WTC11 (cell line): ENCODE measurements around the gene HMX1. TPM values are rescaled to one million over a fixed set of nuclear protein-coding genes. Genes with fewer than 3 reads are reported as not detected.

Source experiments
- ATAC-seq: fragments of 200-7000 bp; cut with Tn5 transposase; 2 replicates; pipeline ENCODE4 v1.10.0; 2021; ENCODE audit warnings: mild to moderate bottlenecking, moderate library complexity
- CTCF ChIA-PET: fragments of 300-600 bp; sonication (Branson Sonifier 250); formaldehyde crosslinking; loops from one replicate; lab custom pipeline; 2021; ENCODE audit warnings: antibody characterized with exemption; lab: Charles Lee
- POLR2A ChIA-PET: fragments of 350-600 bp; sonication (Branson Sonifier 250); formaldehyde crosslinking; loops from one replicate; lab custom pipeline; 2021; ENCODE audit warnings: antibody characterized with exemption; lab: Charles Lee
- DNase-seq: peaks from one replicate; pipeline ENCODE4 v3.0.0; 2021; ENCODE audit warnings: low spot score
- H3K27ac Mint-ChIP-seq: 2 replicates; pipeline ENCODE4 v1.8.0; 2021; ENCODE audit warnings: mixed read lengths
- H3K27me3 Mint-ChIP-seq: 2 replicates; pipeline ENCODE4 v1.8.0; 2021; ENCODE audit warnings: low read depth, mild to moderate bottlenecking, moderate library complexity, mixed read lengths
- H3K36me3 Mint-ChIP-seq: 2 replicates; pipeline ENCODE4 v1.8.0; 2021; ENCODE audit warnings: mixed read lengths
- H3K4me1 Mint-ChIP-seq: 2 replicates; pipeline ENCODE4 v1.8.0; 2022; ENCODE audit warnings: mixed read lengths
- H3K4me3 Mint-ChIP-seq: 2 replicates; pipeline ENCODE4 v1.8.0; 2021; ENCODE audit warnings: mild to moderate bottlenecking, moderate library complexity, mixed read lengths
- H3K9me3 Mint-ChIP-seq: 2 replicates; pipeline ENCODE4 v1.8.0; 2021; ENCODE audit warnings: mixed read lengths
- ATF2 ChIP-seq: sonication (generic); formaldehyde crosslinking; IDR thresholded peaks from 2 replicates; pipeline ENCODE4 v1.8.1; 2022; ENCODE audit warnings: low read depth, missing genetic modification reagents, borderline replicate concordance
- GTF2I ChIP-seq: fragments of 250-450 bp; sonication (Bioruptor Pico); conservative IDR thresholded peaks from 2 replicates; pipeline ENCODE4 v1.4.0; 2021; ENCODE audit warnings: mild to moderate bottlenecking
- HMGXB4 ChIP-seq: sonication (generic); formaldehyde crosslinking; IDR thresholded peaks from 2 replicates; pipeline ENCODE4 v1.8.1; 2023; ENCODE audit warnings: mild to moderate bottlenecking, moderate library complexity, missing genetic modification reagents
- JUN ChIP-seq: sonication (generic); formaldehyde crosslinking; IDR thresholded peaks from 2 replicates; pipeline ENCODE4 v1.8.0; 2023; ENCODE audit warnings: mild to moderate bottlenecking, missing genetic modification reagents
- MXD4 ChIP-seq: fragments of 250-450 bp; sonication (Bioruptor Pico); IDR thresholded peaks from 2 replicates; pipeline ENCODE4 v1.8.0; 2021; ENCODE audit warnings: mild to moderate bottlenecking, moderate library complexity, borderline replicate concordance
- NR2C2 ChIP-seq: sonication (generic); formaldehyde crosslinking; IDR thresholded peaks from 2 replicates; pipeline ENCODE4 v1.8.0; 2022; ENCODE audit warnings: mild to moderate bottlenecking, missing genetic modification reagents
- PRDM15 ChIP-seq: sonication (generic); formaldehyde crosslinking; IDR thresholded peaks from 2 replicates; pipeline ENCODE4 v1.8.0; 2022; ENCODE audit warnings: missing genetic modification reagents
- PRRX2 ChIP-seq: fragments of 250-450 bp; sonication (Bioruptor Pico); IDR thresholded peaks from 2 replicates; pipeline ENCODE4 v1.8.0; 2021; ENCODE audit warnings: mild to moderate bottlenecking
- SMAD3 ChIP-seq: sonication (generic); formaldehyde crosslinking; IDR thresholded peaks from 2 replicates; pipeline ENCODE4 v1.8.0; 2022; ENCODE audit warnings: missing genetic modification reagents, mild to moderate bottlenecking, borderline replicate concordance
- SOX15 ChIP-seq: fragments of 250-450 bp; sonication (Bioruptor Pico); IDR thresholded peaks from 2 replicates; pipeline ENCODE4 v1.9.0; 2021; ENCODE audit warnings: mild to moderate bottlenecking
- TCF7 ChIP-seq: sonication (generic); formaldehyde crosslinking; IDR thresholded peaks from 2 replicates; pipeline ENCODE4 v1.8.0; 2022; ENCODE audit warnings: mild to moderate bottlenecking, low read depth, missing genetic modification reagents, moderate library complexity
- ZBTB21 ChIP-seq: sonication (generic); formaldehyde crosslinking; IDR thresholded peaks from 2 replicates; pipeline ENCODE4 v1.8.1; 2023; ENCODE audit warnings: mild to moderate bottlenecking, missing genetic modification reagents, borderline replicate concordance
- ZNF138 ChIP-seq: sonication (generic); formaldehyde crosslinking; conservative IDR thresholded peaks from 2 replicates; pipeline ENCODE4 v1.8.1; 2022; ENCODE audit warnings: mild to moderate bottlenecking, moderate library complexity, missing genetic modification reagents
- ZNF281 ChIP-seq: sonication (generic); formaldehyde crosslinking; IDR thresholded peaks from 2 replicates; pipeline ENCODE4 v1.8.0; 2023; ENCODE audit warnings: mild to moderate bottlenecking, missing genetic modification reagents
- total RNA-seq: library from RNA; stranded (reverse); gene quantifications from 3 replicates; pipeline ENCODE4 v1.2.3, GENCODE V29; 2021
- TF ChIP-seq, protein P1 (sequence below): fragments of 250-450 bp; sonication (Bioruptor Pico); IDR thresholded peaks from 2 replicates; pipeline ENCODE4 v1.9.0; 2021; ENCODE audit warnings: mild to moderate bottlenecking, borderline replicate concordance

The HMX1 gene
- total RNA-seq, 1 experiment from 2014 or later: 10.0 TPM

DNA sequence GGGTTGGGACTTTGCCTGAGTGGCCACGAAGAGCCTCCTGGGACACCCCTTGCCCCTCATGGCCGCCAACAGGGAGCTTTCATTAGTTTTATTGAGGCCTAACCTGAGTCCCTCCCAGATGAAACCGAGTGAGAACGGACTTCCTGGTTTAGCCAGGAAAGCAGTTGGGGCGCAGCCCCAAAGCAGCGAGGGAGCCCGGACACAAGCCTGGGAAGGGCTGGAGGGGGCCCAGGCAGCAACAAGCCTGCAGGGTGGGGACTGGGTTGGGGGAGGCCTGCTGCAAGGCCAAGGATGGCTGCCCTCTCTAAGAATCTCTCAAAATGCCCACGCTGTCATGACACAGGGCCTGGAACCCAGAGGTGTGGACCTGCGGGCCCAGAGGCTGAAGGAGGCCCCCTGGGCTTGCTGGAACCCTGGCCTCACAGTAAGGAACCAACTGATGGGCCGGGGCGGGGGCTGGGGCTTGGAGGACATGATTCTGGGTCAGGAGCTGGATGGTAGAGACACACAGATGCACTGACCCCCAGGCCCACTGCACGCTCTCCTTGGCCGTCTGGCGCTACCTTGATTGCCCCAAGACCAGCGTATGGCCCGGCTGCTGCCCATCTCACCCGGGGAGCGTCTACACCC, 5.8 kb downstream of the HMX1 start (continued):
- no peak for TF ChIP-seq ATF2 (CRISPR knock-in tag)
- TF ChIP-seq SOX15 (CRISPR knock-in tag): no peak
- no peak for TF ChIP-seq JUN (CRISPR knock-in tag)
- TF ChIP-seq SMAD3: no peak
- TF ChIP-seq ZBTB21 (CRISPR knock-in tag): no peak
- TF ChIP-seq ZNF281 (CRISPR knock-in tag): no peak
- TF ChIP-seq, all 79 proteins: peak for 0

DNA sequence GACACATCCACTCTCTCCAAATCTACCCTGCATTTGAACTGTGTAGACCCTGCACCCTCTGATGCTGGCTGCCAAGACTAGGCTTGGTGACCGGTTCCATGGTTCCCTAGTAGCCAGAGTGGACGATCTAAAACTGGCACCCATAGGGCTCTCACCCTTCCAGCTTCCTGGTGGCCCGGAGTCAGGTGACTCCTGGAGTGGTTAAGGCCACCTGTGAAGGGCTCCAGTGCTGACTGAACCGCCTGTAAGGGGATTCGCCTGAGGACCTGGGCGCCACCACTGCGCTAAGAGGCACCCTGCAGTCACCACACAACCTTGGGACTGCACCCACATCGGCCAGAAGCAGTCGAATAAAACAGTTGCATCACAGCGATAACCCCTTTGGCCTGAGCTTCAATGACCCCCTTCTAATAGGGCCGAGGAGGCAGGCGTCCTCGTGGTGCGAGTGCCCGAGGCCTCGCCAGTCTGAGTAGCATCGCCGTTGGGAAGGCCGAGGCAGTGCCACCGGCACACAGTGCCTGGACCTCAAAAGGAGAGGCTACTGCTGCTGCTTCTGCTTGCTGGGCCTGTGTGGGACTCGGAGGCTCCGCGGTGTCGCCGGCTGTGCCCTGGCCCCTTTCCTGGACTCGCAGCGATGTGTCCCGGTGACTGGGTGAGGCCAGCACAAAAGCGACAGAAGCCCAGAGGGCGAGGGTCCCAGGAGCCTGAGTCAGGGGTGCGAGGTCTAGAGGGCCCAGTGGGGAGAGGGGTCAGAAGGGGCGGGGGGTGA, 6.5 kb downstream of the HMX1 start:
- ChIA-PET CTCF (interaction anchor here (1.1 to 1.2 kb wide), 2 partner anchors 18 to 22 kb away, joined by 3 to 4 read pairs; no protein-coding TSS in a partner anchor), POLR2A (no interaction called here)
- Mint-ChIP-seq H3K36me3 (peaks cover 3% of the 10 kb centered on the region; the same call in 1 of the 2 replicates), H3K9me3 (no peaks in the 10 kb centered on the region), H3K4me3 (no peak overlapping the region), H3K27me3 (peaks cover 98% of the 10 kb centered on the region), H3K27ac (no peak overlapping the region), H3K4me1 (peaks cover 21% of the 10 kb centered on the region)
- ATAC-seq: no peak
- DNase-seq: no peak
- TF ChIP-seq NR2C2 (CRISPR knock-in tag): no peak
- no peak for TF ChIP-seq ZBTB21 (CRISPR knock-in tag)
- no peak for TF ChIP-seq GTF2I (CRISPR knock-in tag)
- no peak for TF ChIP-seq SMAD3
- TF ChIP-seq, protein P1, sequence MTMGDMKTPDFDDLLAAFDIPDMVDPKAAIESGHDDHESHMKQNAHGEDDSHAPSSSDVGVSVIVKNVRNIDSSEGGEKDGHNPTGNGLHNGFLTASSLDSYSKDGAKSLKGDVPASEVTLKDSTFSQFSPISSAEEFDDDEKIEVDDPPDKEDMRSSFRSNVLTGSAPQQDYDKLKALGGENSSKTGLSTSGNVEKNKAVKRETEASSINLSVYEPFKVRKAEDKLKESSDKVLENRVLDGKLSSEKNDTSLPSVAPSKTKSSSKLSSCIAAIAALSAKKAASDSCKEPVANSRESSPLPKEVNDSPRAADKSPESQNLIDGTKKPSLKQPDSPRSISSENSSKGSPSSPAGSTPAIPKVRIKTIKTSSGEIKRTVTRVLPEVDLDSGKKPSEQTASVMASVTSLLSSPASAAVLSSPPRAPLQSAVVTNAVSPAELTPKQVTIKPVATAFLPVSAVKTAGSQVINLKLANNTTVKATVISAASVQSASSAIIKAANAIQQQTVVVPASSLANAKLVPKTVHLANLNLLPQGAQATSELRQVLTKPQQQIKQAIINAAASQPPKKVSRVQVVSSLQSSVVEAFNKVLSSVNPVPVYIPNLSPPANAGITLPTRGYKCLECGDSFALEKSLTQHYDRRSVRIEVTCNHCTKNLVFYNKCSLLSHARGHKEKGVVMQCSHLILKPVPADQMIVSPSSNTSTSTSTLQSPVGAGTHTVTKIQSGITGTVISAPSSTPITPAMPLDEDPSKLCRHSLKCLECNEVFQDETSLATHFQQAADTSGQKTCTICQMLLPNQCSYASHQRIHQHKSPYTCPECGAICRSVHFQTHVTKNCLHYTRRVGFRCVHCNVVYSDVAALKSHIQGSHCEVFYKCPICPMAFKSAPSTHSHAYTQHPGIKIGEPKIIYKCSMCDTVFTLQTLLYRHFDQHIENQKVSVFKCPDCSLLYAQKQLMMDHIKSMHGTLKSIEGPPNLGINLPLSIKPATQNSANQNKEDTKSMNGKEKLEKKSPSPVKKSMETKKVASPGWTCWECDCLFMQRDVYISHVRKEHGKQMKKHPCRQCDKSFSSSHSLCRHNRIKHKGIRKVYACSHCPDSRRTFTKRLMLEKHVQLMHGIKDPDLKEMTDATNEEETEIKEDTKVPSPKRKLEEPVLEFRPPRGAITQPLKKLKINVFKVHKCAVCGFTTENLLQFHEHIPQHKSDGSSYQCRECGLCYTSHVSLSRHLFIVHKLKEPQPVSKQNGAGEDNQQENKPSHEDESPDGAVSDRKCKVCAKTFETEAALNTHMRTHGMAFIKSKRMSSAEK: no peak
- no peak for TF ChIP-seq TCF7
- no peak for TF ChIP-seq ZNF138 (CRISPR knock-in tag)
- no peak for TF ChIP-seq PRRX2 (CRISPR knock-in tag)
- TF ChIP-seq MXD4: no peak
- no peak for TF ChIP-seq HMGXB4
- TF ChIP-seq PRDM15 (CRISPR knock-in tag): no peak
